Liver (tissue), 9 donors: ENCODE measurements around the gene LTO1. TPM values are rescaled to one million over a fixed set of nuclear protein-coding genes. Genes with fewer than 3 reads are reported as not detected.

Experiments used
- DNase-seq: peaks from one replicate; pipeline ENCODE4 v3.0.0-alpha.2; 2017; ENCODE audit warnings: low spot score
- H3K27ac ChIP-seq, 2 donors: one replicate each; pipeline ENCODE4 v1.7.0; 2013; ENCODE audit warnings: inconsistent platforms in 2 of 2, low read length in 2 of 2, control low read depth in 1 of 2, low read depth in 1 of 2, mild to moderate bottlenecking in 1 of 2
- H3K27me3 ChIP-seq, 4 donors: one replicate each; pipeline versions ENCODE4 v1.6.1 to v1.7.0; 2013; ENCODE audit warnings: low read length in 3 of 4, inconsistent platforms in 1 of 4, mild to moderate bottlenecking in 1 of 4, moderate library complexity in 1 of 4; ENCODE audit not compliant: control insufficient read depth in 4 of 4, insufficient read depth in 4 of 4
- H3K36me3 ChIP-seq, 4 donors: one replicate each; pipeline versions ENCODE4 v1.6.1 to v1.7.0; 2013; ENCODE audit warnings: low read length in 3 of 4, mild to moderate bottlenecking in 3 of 4, low read depth in 1 of 4, moderate library complexity in 1 of 4; ENCODE audit not compliant: control insufficient read depth in 4 of 4, insufficient read depth in 3 of 4
- H3K4me1 ChIP-seq, 4 donors: one replicate each; pipeline versions ENCODE4 v1.6.1 to v1.7.0; 2013; ENCODE audit warnings: low read length in 3 of 4, mild to moderate bottlenecking in 3 of 4, moderate library complexity in 1 of 4; ENCODE audit not compliant: control insufficient read depth in 4 of 4, insufficient read depth in 4 of 4
- H3K4me3 ChIP-seq, 3 donors: one replicate each; pipeline versions ENCODE4 v1.6.1 to v1.7.0; 2013; ENCODE audit warnings: low read length in 3 of 3, control low read depth in 1 of 3, low read depth in 1 of 3, mild to moderate bottlenecking in 1 of 3
- H3K9ac ChIP-seq, 2 donors: one replicate each; pipeline ENCODE4 v1.7.0; 2013; ENCODE audit warnings: low read length in 2 of 2, mild to moderate bottlenecking in 2 of 2, moderate library complexity in 2 of 2, control low read depth in 1 of 2, low read depth in 1 of 2
- H3K9me3 ChIP-seq, 4 donors: one replicate each; pipeline versions ENCODE4 v1.6.1 to v1.7.0; 2013; ENCODE audit warnings: low read length in 3 of 4; ENCODE audit not compliant: control insufficient read depth in 4 of 4
- ATF3 ChIP-seq: IDR thresholded peaks from 2 replicates; pipeline ENCODE4 v1.6.1; 2016; ENCODE audit warnings: antibody characterized with exemption
- CTCF ChIP-seq: fragments of 150-350 bp; IDR thresholded peaks from 2 replicates; pipeline ENCODE4 v1.5.1; 2017; ENCODE audit warnings: improper control_type of control experiment, low read depth, low read length; ENCODE audit not compliant: missing input control
- EGR1 ChIP-seq, 2 donors: IDR thresholded peaks; 2 replicates each; pipeline ENCODE4 v1.6.1; 2016 to 2018; ENCODE audit warnings: antibody characterized with exemption in 2 of 2, low read depth in 2 of 2
- FOXA1 ChIP-seq: IDR thresholded peaks from 2 replicates; pipeline ENCODE4 v1.6.1; 2016; ENCODE audit warnings: antibody characterized with exemption
- FOXA2 ChIP-seq: IDR thresholded peaks from 2 replicates; pipeline ENCODE4 v1.6.1; 2016; ENCODE audit warnings: antibody characterized with exemption
- GABPA ChIP-seq, 2 donors: IDR thresholded peaks in 1 of 2; conservative IDR thresholded peaks in 1 of 2; 2 replicates each; pipeline ENCODE4 v1.6.1; 2016; ENCODE audit warnings: antibody characterized with exemption in 2 of 2, mild to moderate bottlenecking in 1 of 2, moderate library complexity in 1 of 2
- HNF4A ChIP-seq, 2 donors: conservative IDR thresholded peaks; 2 replicates each; pipeline ENCODE4 v1.6.1; 2016; ENCODE audit warnings: antibody characterized with exemption in 2 of 2, mild to moderate bottlenecking in 2 of 2
- HNF4G ChIP-seq: IDR thresholded peaks from 2 replicates; pipeline ENCODE4 v1.6.1; 2016; ENCODE audit warnings: antibody characterized with exemption
- JUND ChIP-seq, 2 donors: IDR thresholded peaks; 2 replicates each; pipeline ENCODE4 v1.6.1; 2016; ENCODE audit warnings: antibody characterized with exemption in 2 of 2
- MAX ChIP-seq: IDR thresholded peaks from 2 replicates; pipeline ENCODE4 v1.6.1; 2016; ENCODE audit warnings: antibody characterized with exemption
- NR2F2 ChIP-seq: IDR thresholded peaks from 2 replicates; pipeline ENCODE4 v1.6.1; 2016; ENCODE audit warnings: antibody characterized with exemption
- RAD21 ChIP-seq, 2 donors: IDR thresholded peaks; 2 replicates each; pipeline ENCODE4 v1.6.1; 2016; ENCODE audit warnings: antibody characterized with exemption in 2 of 2, mild to moderate bottlenecking in 2 of 2
- REST ChIP-seq: IDR thresholded peaks from 2 replicates; pipeline ENCODE4 v1.6.1; 2016; ENCODE audit warnings: antibody characterized with exemption, mild to moderate bottlenecking
- RXRA ChIP-seq, 2 donors: IDR thresholded peaks; 2 replicates each; pipeline ENCODE4 v1.6.1; 2017 to 2018; ENCODE audit warnings: antibody characterized with exemption in 2 of 2, mild to moderate bottlenecking in 1 of 2
- SP1 ChIP-seq: IDR thresholded peaks from 2 replicates; pipeline ENCODE4 v1.6.1; 2018; ENCODE audit warnings: antibody characterized with exemption, mild to moderate bottlenecking
- TAF1 ChIP-seq: conservative IDR thresholded peaks from 2 replicates; pipeline ENCODE4 v1.6.1; 2016; ENCODE audit warnings: antibody characterized with exemption, mild to moderate bottlenecking
- YY1 ChIP-seq: IDR thresholded peaks from 2 replicates; pipeline ENCODE4 v1.6.1; 2016; ENCODE audit warnings: antibody characterized with exemption, mild to moderate bottlenecking
- ZBTB33 ChIP-seq: IDR thresholded peaks from 2 replicates; pipeline ENCODE4 v1.6.1; 2016; ENCODE audit warnings: antibody characterized with exemption
- WGBS: extraction: QIAGEN DNeasy Blood & Tissue Kit; methylation state at CpG from one replicate; pipeline ENCODE4 v1.1.7; 2013; 5-methylcytosine and 5-hydroxymethylcytosine counted together
- polyA plus RNA-seq, 2 donors: library from polyadenylated mRNA; stranded (reverse) in 1 of 2; unstranded in 1 of 2; fragments of 200-250 nt in 1 of 2; fragments of >200 nt in 1 of 2; fragmentation: Nextera tagmentation in 1 of 2; extraction: Ambion mirVana in 1 of 2; gene quantifications; one replicate each; pipeline versions ENCODE4 v1.2.1 to v1.2.3, GENCODE V29; 2013 to 2015
- total RNA-seq, 2 donors: library from RNA; depleted of rRNA; stranded (reverse); fragments of >200 nt; gene quantifications; one replicate each; pipeline ENCODE4 v1.2.3, GENCODE V29; 2014
- donor health status: healthy.
- donor health status: healthy.
- donor health status: healthy.
- donor health status: healthy.
- donor health status: healthy.

Gene LTO1
- total and polyA plus RNA-seq, 4 donors: 4.9 to 12.3 (median 7.3) TPM

GRCh38 chr11:69654660-69655478 lies 20.3 kb downstream of the LTO1 start:
- H3K9me3 ChIP-seq: no peaks in the 10 kb centered on the region
- peaks cover 8 to 33% (median 26%) of the 10 kb centered on the region in 4 donors for H3K36me3 ChIP-seq
- peaks cover 0 to 6% (median 4%) of the 10 kb centered on the region in 4 donors for H3K4me1 ChIP-seq
- H3K27ac ChIP-seq: no peak overlapping the region
- no peaks in the 10 kb centered on the region for H3K27me3 ChIP-seq
- DNase-seq: no peak
- H3K4me3 ChIP-seq: no peak overlapping the region
- H3K9ac ChIP-seq: no peak overlapping the region
- TF ChIP-seq FOXA2 (peak; percentile 52), FOXA1 (peak; percentile 50), EGR1 (IDR thresholded peaks at IDR 0.05; ENCODE audit: low read depth in 2 of 2) (no peak), GABPA (IDR thresholded peaks at IDR 0.05 in 1 of 2, conservative IDR thresholded peaks at IDR 0.05 in 1 of 2) (no peak), CTCF (no peak), JUND (IDR thresholded peaks at IDR 0.05) (peak in 1 of 2 donors; percentile 71), HNF4A (conservative IDR thresholded peaks at IDR 0.05) (peak; percentile 6 to 43), SP1 (no peak), REST (no peak), ATF3 (no peak), RAD21 (IDR thresholded peaks at IDR 0.05) (peak in 1 of 2 donors; percentile 57), YY1 (peak; percentile 30), HNF4G (no peak), NR2F2 (no peak), MAX (no peak), RXRA (IDR thresholded peaks at IDR 0.05) (peak in 1 of 2 donors; percentile 34), TAF1 (no peak), ZBTB33 (no peak)
- WGBS: 39% methylated on average over 27 of the region's 27 CpGs
